ENCODE results near the gene SBF2. TPM values are rescaled to one million over a fixed set of nuclear protein-coding genes. Genes with fewer than 3 reads are reported as not detected.
A peak's percentile ranks its signal among the peaks of the same experiment; 100 is the strongest.

SBF2 gene
- total and polyA plus RNA-seq, 2 of the 13 experiments (the other 11 are each of a cell fraction or from before 2014, with no cell fraction given): 24.0 to 45.8 TPM

- TF ChIP-seq TEF (CRISPR knock-in tag; IDR thresholded peaks at IDR 0.05) (0 out of 2 replicates have a peak, but pooled peaks have one; percentile 52), ZNF225 (CRISPR knock-in tag; IDR thresholded peaks at IDR 0.05) (no peak), CEBPB (IDR thresholded peaks at IDR 0.05; ENCODE audit: borderline replicate concordance, low read depth, low read length) (no peak), PAWR (CRISPR knock-in tag; IDR thresholded peaks at IDR 0.05; ENCODE audit: borderline replicate concordance) (no peak), SRSF1 (optimal IDR thresholded peaks at IDR 0.05; ENCODE audit: low read depth, low read length) (no peak), REXO4 (CRISPR knock-in tag; IDR thresholded peaks at IDR 0.05; ENCODE audit: borderline replicate concordance) (no peak), MIXL1 (CRISPR knock-in tag; IDR thresholded peaks at IDR 0.05) (peak; percentile 89), ZMYM2 (CRISPR knock-in tag; IDR thresholded peaks at IDR 0.05) (peak; percentile 98), SALL1 (CRISPR knock-in tag; IDR thresholded peaks at IDR 0.05) (peak; percentile 96), PRPF4 (IDR thresholded peaks at IDR 0.05; ENCODE audit: low read depth, low read length, poor library complexity, severe bottlenecking) (peak; percentile 32), ZNF569 (CRISPR knock-in tag; IDR thresholded peaks at IDR 0.05; ENCODE audit: borderline replicate concordance) (no peak), ZNF639 (CRISPR knock-in tag; conservative IDR thresholded peaks at IDR 0.05) (0 out of 2 replicates have a peak, but pooled peaks have one; percentile 45), ZMYM3 (CRISPR knock-in tag; IDR thresholded peaks at IDR 0.05) (peak; percentile 73; the same call in 1 of the 2 replicates), ZBTB7B (CRISPR knock-in tag; IDR thresholded peaks at IDR 0.05) (peak; percentile 48; the same call in 1 of the 2 replicates), ZNF530 (CRISPR knock-in tag; IDR thresholded peaks at IDR 0.05; ENCODE audit: low read depth) (no peak), KDM5B (CRISPR knock-in tag; IDR thresholded peaks at IDR 0.05; ENCODE audit: borderline replicate concordance) (0 out of 2 replicates have a peak, but pooled peaks have one; percentile 27), SSRP1 (CRISPR knock-in tag; IDR thresholded peaks at IDR 0.05) (peak; percentile 32; the same call in 1 of the 2 replicates), ARNTL (CRISPR knock-in tag; IDR thresholded peaks at IDR 0.05) (no peak), SKI (IDR thresholded peaks at IDR 0.05; ENCODE audit: partially characterized antibody) (peak; percentile 72), THAP11 (CRISPR knock-in tag; IDR thresholded peaks at IDR 0.05) (peak; percentile 67), TOPORS (CRISPR knock-in tag; IDR thresholded peaks at IDR 0.05) (no peak), ZBTB38 (CRISPR knock-in tag; IDR thresholded peaks at IDR 0.05) (no peak), TEAD2 (CRISPR knock-in tag; IDR thresholded peaks at IDR 0.05) (no peak), ZNF138 (CRISPR knock-in tag; IDR thresholded peaks at IDR 0.05; ENCODE audit: low read depth) (no peak), ZFP36L1 (CRISPR knock-in tag; IDR thresholded peaks at IDR 0.05) (no peak), ZNF672 (CRISPR knock-in tag; IDR thresholded peaks at IDR 0.05) (no peak)
- TF ChIP-seq, protein P1, sequence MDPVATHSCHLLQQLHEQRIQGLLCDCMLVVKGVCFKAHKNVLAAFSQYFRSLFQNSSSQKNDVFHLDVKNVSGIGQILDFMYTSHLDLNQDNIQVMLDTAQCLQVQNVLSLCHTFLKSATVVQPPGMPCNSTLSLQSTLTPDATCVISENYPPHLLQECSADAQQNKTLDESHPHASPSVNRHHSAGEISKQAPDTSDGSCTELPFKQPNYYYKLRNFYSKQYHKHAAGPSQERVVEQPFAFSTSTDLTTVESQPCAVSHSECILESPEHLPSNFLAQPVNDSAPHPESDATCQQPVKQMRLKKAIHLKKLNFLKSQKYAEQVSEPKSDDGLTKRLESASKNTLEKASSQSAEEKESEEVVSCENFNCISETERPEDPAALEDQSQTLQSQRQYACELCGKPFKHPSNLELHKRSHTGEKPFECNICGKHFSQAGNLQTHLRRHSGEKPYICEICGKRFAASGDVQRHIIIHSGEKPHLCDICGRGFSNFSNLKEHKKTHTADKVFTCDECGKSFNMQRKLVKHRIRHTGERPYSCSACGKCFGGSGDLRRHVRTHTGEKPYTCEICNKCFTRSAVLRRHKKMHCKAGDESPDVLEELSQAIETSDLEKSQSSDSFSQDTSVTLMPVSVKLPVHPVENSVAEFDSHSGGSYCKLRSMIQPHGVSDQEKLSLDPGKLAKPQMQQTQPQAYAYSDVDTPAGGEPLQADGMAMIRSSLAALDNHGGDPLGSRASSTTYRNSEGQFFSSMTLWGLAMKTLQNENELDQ (CRISPR knock-in tag; IDR thresholded peaks at IDR 0.05; ENCODE audit: borderline replicate concordance): no peak
Measured at GRCh38 chr11:10326012-10326964, 32.3 kb upstream of the SBF2 start (continued).
